ENCODE measurements around the gene CES4A.
"Not testable (repeated sequence)": the region's sequence is repeated elsewhere in the genome, so short reads cannot be mapped to it uniquely, and the experiment has no call there.

CES4A gene

DNA sequence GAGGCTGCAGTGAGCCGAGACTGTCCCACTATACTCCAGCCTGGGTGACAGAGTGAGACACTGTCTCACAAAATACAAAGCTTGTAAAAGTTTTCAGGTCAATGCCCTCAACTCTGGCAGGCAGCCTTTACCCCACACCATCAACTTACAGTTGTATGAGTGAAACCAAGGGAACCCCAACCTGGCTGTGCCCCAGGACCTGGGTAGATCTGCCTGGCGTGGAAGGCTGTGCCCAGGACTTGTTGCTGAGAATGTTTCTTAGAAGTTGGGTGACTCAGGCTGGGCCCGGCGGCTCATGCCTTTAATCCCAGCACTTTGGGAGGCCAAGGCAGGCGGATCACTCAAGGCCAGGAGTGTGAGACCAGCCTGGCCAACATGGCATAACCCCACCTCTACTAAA lies 19.5 kb upstream of the CES4A start:
- TF ChIP-seq, protein P1, sequence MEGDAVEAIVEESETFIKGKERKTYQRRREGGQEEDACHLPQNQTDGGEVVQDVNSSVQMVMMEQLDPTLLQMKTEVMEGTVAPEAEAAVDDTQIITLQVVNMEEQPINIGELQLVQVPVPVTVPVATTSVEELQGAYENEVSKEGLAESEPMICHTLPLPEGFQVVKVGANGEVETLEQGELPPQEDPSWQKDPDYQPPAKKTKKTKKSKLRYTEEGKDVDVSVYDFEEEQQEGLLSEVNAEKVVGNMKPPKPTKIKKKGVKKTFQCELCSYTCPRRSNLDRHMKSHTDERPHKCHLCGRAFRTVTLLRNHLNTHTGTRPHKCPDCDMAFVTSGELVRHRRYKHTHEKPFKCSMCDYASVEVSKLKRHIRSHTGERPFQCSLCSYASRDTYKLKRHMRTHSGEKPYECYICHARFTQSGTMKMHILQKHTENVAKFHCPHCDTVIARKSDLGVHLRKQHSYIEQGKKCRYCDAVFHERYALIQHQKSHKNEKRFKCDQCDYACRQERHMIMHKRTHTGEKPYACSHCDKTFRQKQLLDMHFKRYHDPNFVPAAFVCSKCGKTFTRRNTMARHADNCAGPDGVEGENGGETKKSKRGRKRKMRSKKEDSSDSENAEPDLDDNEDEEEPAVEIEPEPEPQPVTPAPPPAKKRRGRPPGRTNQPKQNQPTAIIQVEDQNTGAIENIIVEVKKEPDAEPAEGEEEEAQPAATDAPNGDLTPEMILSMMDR (conservative IDR thresholded peaks at IDR 0.05; ENCODE audit: low read length) = no peak
- DNase-seq (ENCODE audit: low read depth) = no peak
- no peak overlapping the region for H3K4me3 ChIP-seq (ENCODE audit: low read length)

DNA sequence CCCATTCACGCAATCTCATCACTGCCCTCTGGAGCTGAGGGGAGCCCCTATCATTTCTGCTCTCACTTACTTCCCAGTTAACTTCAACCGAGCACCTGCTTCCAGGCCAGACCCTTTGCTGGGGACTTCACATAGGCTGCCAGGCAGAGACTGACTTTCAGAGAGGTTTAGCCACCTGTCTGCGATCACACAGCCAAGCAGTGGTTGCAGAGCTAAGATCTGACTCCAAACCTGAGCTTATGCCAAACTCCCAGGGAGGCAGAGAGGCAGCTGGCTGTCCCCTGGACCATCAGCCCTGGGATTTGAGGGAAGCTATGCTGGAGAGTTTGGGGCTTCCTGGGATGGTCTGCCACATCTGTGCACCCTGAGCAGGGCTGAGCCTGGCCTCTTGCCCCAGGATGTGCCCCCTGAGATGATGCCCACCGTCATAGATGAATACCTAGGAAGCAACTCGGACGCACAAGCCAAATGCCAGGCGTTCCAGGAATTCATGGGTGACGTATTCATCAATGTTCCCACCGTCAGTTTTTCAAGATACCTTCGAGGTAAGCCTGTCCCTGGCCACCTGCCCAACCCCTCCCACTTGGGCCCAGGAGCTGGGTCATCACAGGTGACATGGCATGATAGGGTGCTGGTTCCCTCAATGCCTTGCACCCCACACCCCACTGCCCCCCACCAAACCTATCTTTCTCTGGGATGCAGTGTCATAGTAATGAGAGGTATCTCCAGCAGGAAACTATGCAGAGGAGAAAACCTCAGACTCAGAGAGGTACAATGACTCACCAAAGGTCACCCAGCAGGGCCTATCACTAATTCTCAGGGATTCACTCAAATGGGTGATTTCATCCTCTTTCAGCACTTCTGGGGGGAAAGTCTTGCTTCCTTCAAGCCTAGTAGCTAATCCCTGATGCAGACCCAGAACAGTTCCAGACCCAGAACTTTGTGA lies 17.3 kb upstream of the CES4A start:
- H3K4me3 ChIP-seq (ENCODE audit: low read length) = no peak overlapping the region
- TF ChIP-seq, protein P1 (conservative IDR thresholded peaks at IDR 0.05; ENCODE audit: low read length) = no peak
- no peak for DNase-seq (ENCODE audit: low read depth)

DNA sequence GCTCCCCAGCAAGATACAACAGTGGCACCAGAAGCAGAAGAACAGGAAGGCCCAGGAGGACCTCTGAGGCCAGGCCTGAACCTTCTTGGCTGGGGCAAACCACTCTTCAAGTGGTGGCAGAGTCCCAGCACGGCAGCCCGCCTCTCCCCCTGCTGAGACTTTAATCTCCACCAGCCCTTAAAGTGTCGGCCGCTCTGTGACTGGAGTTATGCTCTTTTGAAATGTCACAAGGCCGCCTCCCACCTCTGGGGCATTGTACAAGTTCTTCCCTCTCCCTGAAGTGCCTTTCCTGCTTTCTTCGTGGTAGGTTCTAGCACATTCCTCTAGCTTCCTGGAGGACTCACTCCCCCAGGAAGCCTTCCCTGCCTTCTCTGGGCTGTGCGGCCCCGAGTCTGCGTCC lies 15.4 kb upstream of the CES4A start:
- TF ChIP-seq, protein P1 (conservative IDR thresholded peaks at IDR 0.05; ENCODE audit: low read length) = no peak
- no peak overlapping the region for H3K4me3 ChIP-seq (ENCODE audit: low read length)
- no peak for DNase-seq (ENCODE audit: low read depth)

DNA sequence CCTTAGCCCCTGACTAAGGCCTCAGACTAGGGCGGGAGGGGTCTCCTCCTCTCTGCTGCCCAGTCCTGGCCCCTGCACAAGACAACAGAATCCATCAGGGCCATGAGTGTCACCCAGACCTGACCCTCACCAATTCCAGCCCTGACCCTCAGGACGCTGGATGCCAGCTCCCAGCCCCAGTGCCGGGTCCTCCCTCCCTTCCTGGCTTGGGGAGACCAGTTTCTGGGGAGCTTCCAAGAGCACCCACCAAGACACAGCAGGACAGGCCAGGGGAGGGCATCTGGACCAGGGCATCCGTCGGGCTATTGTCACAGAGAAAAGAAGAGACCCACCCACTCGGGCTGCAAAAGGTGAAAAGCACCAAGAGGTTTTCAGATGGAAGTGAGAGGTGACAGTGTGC lies 14.7 kb upstream of the CES4A start:
- TF ChIP-seq, protein P1 (conservative IDR thresholded peaks at IDR 0.05; ENCODE audit: low read length) = no peak
- no peak overlapping the region for H3K4me3 ChIP-seq (ENCODE audit: low read length)
- DNase-seq (ENCODE audit: low read depth) = no peak

DNA sequence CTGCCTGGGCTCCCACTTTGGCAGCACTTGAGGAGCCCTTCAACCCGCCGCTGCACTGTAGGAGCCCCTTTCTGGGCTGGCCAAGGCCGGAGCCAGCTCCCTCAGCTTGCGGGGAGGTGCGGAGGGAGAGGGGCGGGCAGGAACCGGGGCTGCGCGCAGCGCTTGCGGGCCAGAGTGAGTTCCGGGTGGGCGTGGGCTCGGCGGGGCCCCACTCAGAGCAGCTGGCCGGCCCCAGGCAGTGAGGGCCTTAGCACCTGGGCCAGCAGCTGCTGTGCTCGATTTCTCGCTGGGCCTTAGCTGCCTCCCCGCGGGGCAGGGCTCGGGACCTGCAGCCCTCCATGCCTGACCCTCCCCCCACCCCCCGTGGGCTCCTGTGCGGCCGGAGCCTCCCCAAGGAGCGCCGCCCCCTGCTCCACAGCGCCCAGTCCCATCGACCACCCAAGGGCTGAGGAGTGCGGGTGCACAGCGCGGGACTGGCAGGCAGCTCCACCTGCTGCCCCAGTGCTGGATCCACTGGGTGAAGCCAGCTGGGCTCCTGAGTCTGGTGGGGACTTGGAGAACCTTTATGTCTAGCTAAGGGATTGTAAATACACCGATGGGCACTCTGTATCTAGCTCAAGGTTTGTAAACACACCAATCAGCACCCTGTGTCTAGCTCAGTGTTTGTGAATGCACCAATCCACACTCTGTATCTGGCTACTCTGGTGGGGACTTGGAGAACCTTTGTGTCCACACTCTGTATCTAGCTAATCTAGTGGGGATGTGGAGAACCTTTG lies 14.0 kb upstream of the CES4A start:
- not testable (repeated sequence) for H3K4me3 ChIP-seq (ENCODE audit: low read length); DNase-seq (ENCODE audit: low read depth)

DNA sequence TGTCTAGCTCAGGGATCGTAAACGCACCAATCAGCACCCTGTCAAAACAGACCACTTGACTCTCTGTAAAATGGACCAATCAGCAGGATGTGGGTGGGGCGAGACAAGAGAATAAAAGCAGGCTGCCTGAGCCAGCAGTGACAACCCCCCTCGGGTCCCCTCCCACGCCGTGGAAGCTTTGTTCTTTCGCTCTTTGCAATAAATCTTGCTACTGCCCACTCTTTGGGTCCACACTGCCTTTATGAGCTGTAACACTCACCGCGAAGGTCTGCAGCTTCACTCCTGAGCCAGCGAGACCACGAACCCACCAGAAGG lies 13.5 kb upstream of the CES4A start:
- not testable (repeated sequence) for DNase-seq (ENCODE audit: low read depth); H3K4me3 ChIP-seq (ENCODE audit: low read length)

DNA sequence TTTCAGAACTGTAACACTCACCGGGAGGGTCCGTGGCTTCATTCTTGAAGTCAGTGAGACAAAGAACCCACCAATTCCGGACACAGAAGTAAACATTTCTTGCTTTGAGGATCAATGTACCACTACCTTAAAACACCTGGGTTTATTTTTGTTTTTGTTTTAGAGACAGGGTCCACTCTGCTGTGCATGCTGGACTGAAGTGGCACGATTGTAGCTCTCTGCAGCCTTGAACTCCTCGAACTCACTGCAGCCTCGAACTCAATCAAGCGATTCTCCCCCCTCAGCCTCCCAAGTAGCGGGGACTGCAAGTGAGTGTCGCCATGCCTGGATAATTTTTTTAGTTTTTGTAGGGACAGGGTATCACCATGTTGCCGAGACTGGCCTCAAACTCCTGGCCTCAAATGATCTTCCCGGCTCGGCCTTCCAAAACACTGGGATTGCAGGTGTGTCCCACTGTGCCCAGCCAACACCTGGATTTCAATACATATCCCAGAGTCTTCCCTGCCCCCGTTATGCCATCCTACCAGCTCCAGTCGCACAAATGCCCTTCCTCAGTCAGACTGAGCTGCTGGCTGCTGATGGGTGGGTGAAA lies 13.0 kb upstream of the CES4A start:
- no peak overlapping the region for H3K4me3 ChIP-seq (ENCODE audit: low read length)
- TF ChIP-seq, protein P1 (conservative IDR thresholded peaks at IDR 0.05; ENCODE audit: low read length) = no peak
- no peak for DNase-seq (ENCODE audit: low read depth)

DNA sequence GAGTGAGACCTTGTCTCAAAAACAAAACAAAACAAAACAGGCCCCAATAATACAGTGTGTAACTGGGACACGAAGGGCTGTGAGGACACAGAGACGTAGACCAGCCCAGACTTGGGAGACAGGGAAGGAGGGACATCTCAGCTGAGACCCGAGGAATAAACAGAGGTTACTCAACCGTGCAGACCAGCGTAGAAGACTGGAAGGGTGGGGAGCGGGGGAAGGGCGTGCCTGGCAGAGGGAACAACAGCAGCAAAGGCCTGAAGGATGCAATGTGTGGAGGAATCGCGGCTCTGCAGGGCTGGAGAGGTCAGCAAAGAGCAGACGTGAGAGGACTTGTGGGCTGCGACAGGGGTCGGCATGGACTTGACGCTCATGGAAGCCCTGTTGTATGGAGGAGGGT lies 11.6 kb upstream of the CES4A start:
- DNase-seq (ENCODE audit: low read depth) = no peak
- no peak overlapping the region for H3K4me3 ChIP-seq (ENCODE audit: low read length)
- TF ChIP-seq, protein P1 (conservative IDR thresholded peaks at IDR 0.05; ENCODE audit: low read length) = no peak

All from AG10803 (cell line).